Thymus (tissue), 11 donors: ENCODE data around the gene SPHKAP. TPM values are rescaled to one million over a fixed set of nuclear protein-coding genes. Genes with fewer than 3 reads are reported as not detected.

Source experiments
- DNase-seq, 9 donors: peaks; one replicate each; pipeline ENCODE4 v3.0.0-alpha.2; 2013; ENCODE audit warnings: low spot score in 9 of 9, low read depth in 6 of 9, missing footprints in 1 of 9
- H3K27ac ChIP-seq, 2 donors: one replicate each; pipeline ENCODE4 v1.5.1; 2013; ENCODE audit warnings: control low read depth in 1 of 2, low read depth in 1 of 2, low read length in 1 of 2, mild to moderate bottlenecking in 1 of 2, moderate library complexity in 1 of 2
- H3K27me3 ChIP-seq, 2 donors: one replicate each; pipeline ENCODE4 v1.5.1; 2013; ENCODE audit warnings: low read length in 1 of 2; ENCODE audit not compliant: control insufficient read depth in 2 of 2, insufficient read depth in 1 of 2
- H3K36me3 ChIP-seq, 2 donors: one replicate each; pipeline ENCODE4 v1.5.1; 2013; ENCODE audit warnings: low read length in 1 of 2, mild to moderate bottlenecking in 1 of 2, moderate library complexity in 1 of 2; ENCODE audit not compliant: control insufficient read depth in 2 of 2, insufficient read depth in 2 of 2
- H3K4me1 ChIP-seq, 2 donors: one replicate each; pipeline ENCODE4 v1.5.1; 2013; ENCODE audit warnings: low read length in 2 of 2; ENCODE audit not compliant: control insufficient read depth in 2 of 2, insufficient read depth in 2 of 2
- H3K4me3 ChIP-seq, 2 donors: one replicate each; pipeline ENCODE4 v1.5.1; 2013; ENCODE audit warnings: low read length in 2 of 2, control low read depth in 1 of 2, mild to moderate bottlenecking in 1 of 2
- H3K9me3 ChIP-seq, 2 donors: one replicate each; pipeline ENCODE4 v1.5.1; 2013; ENCODE audit warnings: low read length in 1 of 2, mild to moderate bottlenecking in 1 of 2; ENCODE audit not compliant: control insufficient read depth in 2 of 2, insufficient read depth in 1 of 2
- WGBS: extraction: QIAGEN DNeasy Blood & Tissue Kit; methylation state at CpG from one replicate; pipeline ENCODE4 v1.1.7; 2013; 5-methylcytosine and 5-hydroxymethylcytosine counted together
- polyA plus RNA-seq: library from polyadenylated mRNA; stranded (reverse); fragments of 200-250 nt; gene quantifications from one replicate; pipeline ENCODE4 v1.2.3, GENCODE V29; 2013
- total RNA-seq: library from RNA; stranded (reverse); fragments of 120-200 nt; gene quantifications from one replicate; pipeline ENCODE4 v1.2.4, GENCODE V29; 2013
- donor health status: healthy.

The SPHKAP gene
- total and polyA plus RNA-seq, 2 donors, result 0.55 to 1.4 TPM

DNA sequence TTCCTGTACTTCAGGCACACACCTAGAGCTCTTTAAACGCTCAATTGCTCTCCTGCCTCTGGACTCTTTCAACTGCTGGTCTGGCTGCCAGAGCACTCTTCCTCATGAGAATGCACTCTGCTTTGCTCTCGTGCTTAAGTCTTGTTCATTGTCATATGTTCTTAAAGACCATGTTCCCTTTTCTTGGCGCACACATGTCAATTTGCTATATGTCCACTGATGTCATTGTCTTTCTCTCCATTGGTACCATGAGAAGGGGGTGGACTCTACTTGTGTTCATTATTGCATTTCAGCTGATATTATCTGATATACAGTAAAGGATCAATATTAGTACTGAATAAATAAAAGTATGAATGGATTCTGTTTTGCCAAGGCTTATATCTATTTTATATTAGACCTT is 16.8 kb downstream of the SPHKAP start:
- 86% methylated on average over 3 of the region's 3 CpGs for WGBS
- Histone ChIP-seq H3K9me3 (no peaks in the 10 kb centered on the region), H3K4me3 (no peak overlapping the region), H3K27ac (no peak overlapping the region), H3K36me3 (no peaks in the 10 kb centered on the region), H3K27me3 (no peaks in the 10 kb centered on the region), H3K4me1 (no peaks in the 10 kb centered on the region)
- no peak for DNase-seq

DNA sequence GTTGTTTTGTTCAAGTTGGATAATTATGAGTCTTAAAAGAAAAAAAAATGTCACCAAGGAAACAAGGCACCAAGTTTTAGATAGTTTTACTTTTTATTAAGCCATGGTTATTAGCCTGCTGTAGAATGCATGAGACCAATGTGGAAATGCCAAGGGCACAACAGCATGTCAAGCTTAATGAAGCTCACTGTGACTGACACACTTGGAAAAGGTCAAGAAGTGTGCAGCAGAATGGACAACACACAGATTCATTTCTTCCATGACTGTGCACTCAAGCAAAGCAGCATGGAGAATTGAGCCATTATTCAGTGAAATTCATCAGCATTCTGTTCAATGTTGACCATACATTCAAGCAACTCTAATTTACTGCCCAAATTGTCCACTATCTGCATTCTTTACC is 23.6 kb downstream of the SPHKAP start:
- Histone ChIP-seq H3K36me3 (no peaks in the 10 kb centered on the region), H3K27me3 (no peaks in the 10 kb centered on the region), H3K27ac (no peak overlapping the region), H3K4me1 (no peaks in the 10 kb centered on the region), H3K4me3 (no peak overlapping the region), H3K9me3 (no peaks in the 10 kb centered on the region)
- DNase-seq, result no peak

DNA sequence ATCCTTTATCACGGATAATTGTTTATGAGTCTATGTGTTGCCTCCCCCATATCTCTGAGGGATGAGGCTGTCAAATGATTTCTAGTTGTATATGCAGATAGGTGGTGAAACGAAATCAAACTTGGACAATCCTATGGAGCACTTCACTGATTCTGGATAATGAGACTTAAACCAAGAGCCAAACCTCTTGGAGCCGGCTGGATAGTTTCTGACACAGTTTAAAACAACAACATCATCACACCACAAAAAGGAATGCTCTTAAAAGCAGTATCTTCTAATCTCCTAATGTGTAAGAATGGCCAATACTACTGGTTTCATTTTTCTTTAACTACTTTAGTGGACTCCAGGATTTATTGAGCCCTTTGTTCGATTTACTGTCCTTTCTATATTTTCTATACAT is 36.5 kb downstream of the SPHKAP start:
- 85% methylated on average over 4 of the region's 4 CpGs for WGBS
- Histone ChIP-seq H3K4me3 (no peak overlapping the region), H3K9me3 (no peaks in the 10 kb centered on the region), H3K36me3 (no peaks in the 10 kb centered on the region), H3K27me3 (no peaks in the 10 kb centered on the region), H3K4me1 (no peaks in the 10 kb centered on the region), H3K27ac (no peak overlapping the region)
- DNase-seq, result no peak

DNA sequence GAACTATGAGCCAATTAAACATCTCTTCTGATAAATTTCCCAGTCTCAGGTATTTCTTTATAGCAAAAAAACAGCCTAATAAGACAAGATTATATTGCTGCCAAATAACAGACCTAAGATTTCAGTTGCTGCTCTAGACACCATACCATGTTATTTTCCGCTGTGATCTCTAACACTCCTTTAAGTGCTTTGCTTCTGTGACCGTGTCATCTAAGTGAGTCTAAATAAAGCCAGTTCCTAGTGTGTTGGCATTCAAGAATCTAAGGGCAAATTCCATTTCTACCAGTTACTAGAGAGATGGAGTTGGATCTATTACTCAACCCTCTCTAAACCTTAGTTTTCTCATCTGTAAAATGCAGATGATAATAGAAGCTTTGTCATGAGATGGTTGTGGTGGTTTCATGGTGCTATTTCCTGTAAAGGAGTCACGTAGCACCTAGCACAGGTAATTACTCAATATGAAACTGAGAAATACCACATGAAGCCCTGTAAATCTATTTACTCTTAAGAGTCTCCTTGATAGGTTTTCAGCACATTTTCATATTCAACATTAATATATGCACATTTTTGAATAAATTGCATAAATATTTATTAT is 40.5 kb downstream of the SPHKAP start:
- Histone ChIP-seq H3K27me3 (no peaks in the 10 kb centered on the region), H3K9me3 (no peaks in the 10 kb centered on the region), H3K4me3 (no peak overlapping the region), H3K4me1 (no peaks in the 10 kb centered on the region), H3K36me3 (no peaks in the 10 kb centered on the region), H3K27ac (no peak overlapping the region)
- no peak for DNase-seq
- WGBS, result 92% methylated on average over 3 of the region's 3 CpGs

DNA sequence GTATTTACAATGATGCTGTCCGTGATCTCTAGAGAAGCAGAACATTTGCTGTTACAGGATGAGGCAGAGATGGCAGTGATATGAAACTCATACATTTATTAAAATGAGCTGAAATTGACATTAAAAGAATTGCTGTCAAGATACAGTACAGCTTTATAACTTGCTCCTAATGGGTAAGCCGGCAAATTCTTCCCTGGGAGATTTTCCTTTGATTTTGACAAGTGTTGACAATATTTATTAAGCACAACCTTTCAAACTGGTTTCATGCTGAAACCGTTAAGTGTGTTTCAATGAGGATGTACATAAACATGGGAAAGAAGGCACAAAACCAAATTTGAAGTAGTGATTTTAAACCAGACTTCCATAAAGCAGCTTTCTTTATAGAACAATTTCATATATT is 45.5 kb downstream of the SPHKAP start:
- WGBS, result 94% methylated on average over 3 of the region's 3 CpGs
- Histone ChIP-seq H3K36me3 (no peaks in the 10 kb centered on the region), H3K4me1 (no peaks in the 10 kb centered on the region), H3K27me3 (no peaks in the 10 kb centered on the region), H3K9me3 (no peaks in the 10 kb centered on the region), H3K27ac (no peak overlapping the region), H3K4me3 (no peak overlapping the region)
- DNase-seq, result no peak

DNA sequence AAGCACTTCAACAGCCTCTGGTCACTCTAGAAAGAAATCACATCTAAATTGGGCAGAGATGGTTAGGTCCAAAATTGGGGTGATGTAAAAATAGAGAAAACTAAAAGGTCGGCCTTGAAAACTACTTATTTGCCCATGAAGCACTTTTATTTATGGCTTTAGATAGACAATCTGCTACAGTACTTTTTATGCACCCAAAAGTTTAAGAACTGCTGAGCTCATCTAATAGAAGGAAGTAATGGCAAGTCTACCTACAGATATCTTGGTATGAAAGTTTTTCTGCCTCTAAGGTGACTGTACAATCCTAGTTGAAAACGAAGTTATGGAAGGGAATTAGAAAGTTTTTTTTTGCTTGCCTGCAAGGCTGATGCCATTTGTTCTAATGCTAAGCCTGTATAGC is 46.2 kb downstream of the SPHKAP start:
- no peaks in the 10 kb centered on the region for H3K9me3 ChIP-seq
- H3K27me3 ChIP-seq, result no peaks in the 10 kb centered on the region
- no peaks in the 10 kb centered on the region for H3K4me1 ChIP-seq
- no peak overlapping the region for H3K4me3 ChIP-seq
- H3K27ac ChIP-seq, result no peak overlapping the region
- no peaks in the 10 kb centered on the region for H3K36me3 ChIP-seq
- WGBS, result 82% methylated on average over 2 of the region's 2 CpGs
- DNase-seq, result no peak

DNA sequence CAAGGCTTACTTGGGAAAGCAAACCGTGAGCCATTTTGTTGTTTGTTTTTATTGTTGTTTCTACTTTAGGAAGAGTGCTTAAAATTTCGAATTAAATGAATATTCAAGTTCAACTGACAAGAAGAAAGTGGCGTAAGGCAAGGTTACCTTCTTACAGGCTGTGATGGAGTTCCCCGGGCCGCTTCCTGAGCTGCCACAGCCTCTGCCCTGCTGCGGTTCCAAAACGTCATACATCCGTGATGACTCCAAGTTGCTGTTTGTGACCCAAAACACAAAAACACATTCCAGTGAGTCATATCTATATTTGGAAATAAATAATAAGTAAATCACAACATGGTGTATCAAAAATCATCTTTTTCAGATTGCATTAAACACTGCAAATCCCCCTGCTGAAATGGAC is 49.7 kb downstream of the SPHKAP start:
- Histone ChIP-seq H3K9me3 (no peaks in the 10 kb centered on the region), H3K27me3 (no peaks in the 10 kb centered on the region), H3K27ac (no peak overlapping the region), H3K36me3 (no peaks in the 10 kb centered on the region), H3K4me1 (no peaks in the 10 kb centered on the region), H3K4me3 (no peak overlapping the region)
- 78% methylated on average over 8 of the region's 8 CpGs for WGBS
- no peak for DNase-seq

DNA sequence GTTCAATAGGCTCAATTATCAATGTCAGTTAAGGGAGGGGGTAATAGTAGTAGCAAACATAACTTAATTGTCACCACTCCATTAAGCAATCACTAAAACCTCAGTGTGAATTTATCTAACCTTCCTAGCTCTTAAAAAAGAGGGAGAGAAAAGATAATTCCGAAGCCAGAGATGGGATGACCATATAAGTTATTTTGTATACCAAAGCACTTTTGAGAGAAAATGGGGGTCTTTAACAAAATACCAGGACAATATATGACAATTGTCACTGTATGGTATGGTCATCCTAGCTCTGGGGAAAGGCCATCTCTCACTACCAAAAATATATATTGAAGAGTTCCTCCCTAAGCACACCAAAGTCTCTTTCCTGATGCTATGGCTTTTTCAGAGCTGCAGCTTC is 55.1 kb downstream of the SPHKAP start:
- no peaks in the 10 kb centered on the region for H3K9me3 ChIP-seq
- H3K27me3 ChIP-seq, result no peaks in the 10 kb centered on the region
- no peaks in the 10 kb centered on the region for H3K36me3 ChIP-seq
- no peaks in the 10 kb centered on the region for H3K4me1 ChIP-seq
- no peak overlapping the region for H3K4me3 ChIP-seq
- WGBS, result 88% methylated on average over 1 of the region's 1 CpG
- no peak overlapping the region for H3K27ac ChIP-seq
- DNase-seq, result no peak

DNA sequence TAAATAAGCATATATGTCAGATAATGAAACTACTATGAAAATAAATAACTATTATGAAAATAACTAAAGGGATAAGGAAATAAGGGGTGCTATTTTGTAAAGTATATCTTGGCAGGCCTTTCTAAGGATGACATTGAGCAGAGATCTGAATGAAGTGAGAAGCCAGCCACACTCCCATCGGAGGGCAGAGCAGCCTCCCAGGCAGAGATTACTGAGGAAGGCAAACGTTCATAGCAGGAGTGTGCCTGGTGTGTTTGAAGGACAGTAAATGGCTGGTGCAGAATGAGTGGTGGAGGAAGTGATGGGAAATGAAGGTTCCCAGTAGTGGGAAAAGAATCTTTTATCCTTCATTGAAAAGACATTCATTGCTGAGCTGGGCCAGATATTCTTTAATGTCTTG is 62.5 kb downstream of the SPHKAP start:
- Histone ChIP-seq H3K27ac (no peak overlapping the region), H3K27me3 (no peaks in the 10 kb centered on the region), H3K36me3 (no peaks in the 10 kb centered on the region), H3K9me3 (no peaks in the 10 kb centered on the region), H3K4me3 (no peak overlapping the region), H3K4me1 (no peaks in the 10 kb centered on the region)
- no peak for DNase-seq
- WGBS, result 44% methylated on average over 2 of the region's 2 CpGs

DNA sequence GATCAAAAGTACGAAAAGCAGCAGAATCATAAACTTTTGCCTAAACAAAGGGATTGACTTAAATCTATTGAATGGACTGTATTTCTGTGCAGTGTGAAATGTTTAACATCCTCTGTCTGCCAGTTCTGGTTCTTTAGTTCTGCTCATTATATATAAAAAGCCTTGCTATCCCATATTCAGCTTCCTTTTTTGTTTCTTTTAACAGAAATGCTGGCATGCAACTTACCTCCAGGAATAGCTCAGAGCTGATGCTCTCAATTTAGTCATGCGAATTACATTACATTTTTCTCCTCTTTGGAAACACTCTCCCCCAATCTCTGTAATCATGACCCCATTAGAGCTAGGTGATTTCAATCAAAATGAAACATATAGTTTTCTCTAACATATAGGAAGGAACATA is 73.6 kb downstream of the SPHKAP start:
- H3K27ac ChIP-seq, result no peak overlapping the region
- DNase-seq, result no peak
- WGBS, result 86% methylated on average over 2 of the region's 2 CpGs
- no peaks in the 10 kb centered on the region for H3K4me1 ChIP-seq
- H3K9me3 ChIP-seq, result no peaks in the 10 kb centered on the region
- no peaks in the 10 kb centered on the region for H3K27me3 ChIP-seq
- no peaks in the 10 kb centered on the region for H3K36me3 ChIP-seq
- no peak overlapping the region for H3K4me3 ChIP-seq
